ENCODE data around the gene ECI1.

- TF ChIP-seq CTCF (conservative IDR thresholded peaks at IDR 0.05; ENCODE audit: low read length), result no peak
- TF ChIP-seq EZH2phosphoT487 (IDR thresholded peaks at IDR 0.05; ENCODE audit: borderline replicate concordance), result no peak
Measured at GRCh38 chr16:2230376-2230775, 21.0 kb downstream of the ECI1 start.
